Testis (tissue), 2 donors: ENCODE measurements around the gene SPSB1.

Experiments used
- CTCF ChIP-seq, 3 experiments: fragments of 450-650 bp in 2 of 3; fragments of 200-600 bp in 1 of 3; sonication (generic) in 1 of 3; IDR thresholded peaks; one replicate each; pipeline ENCODE4 v1.5.1; 2016 to 2019; ENCODE audit warnings: antibody characterized with exemption in 3 of 3, mild to moderate bottlenecking in 2 of 3, moderate library complexity in 1 of 3
- POLR2A ChIP-seq: fragments of 450-650 bp; IDR thresholded peaks from one replicate; pipeline ENCODE4 v1.6.1; 2017; ENCODE audit warnings: antibody characterized with exemption, mild to moderate bottlenecking, moderate library complexity

GRCh38 chr1:9394010-9394409, 101.3 kb downstream of the SPSB1 start:
- TF ChIP-seq CTCF (IDR thresholded peaks at IDR 0.05) (no peak), POLR2A (no peak)
